SK-N-SH (cell line): Measurements from ENCODE around the gene RIN2. TPM values are rescaled to one million over a fixed set of nuclear protein-coding genes. Genes with fewer than 3 reads are reported as not detected.

Experiments used
- CTCF ChIA-PET: fragments of 300-600, 350-600 bp; formaldehyde crosslinking; extraction: SDS; loops from one replicate; lab custom pipeline; 2021; lab: Yijun Ruan, JAX
- POLR2A ChIA-PET: fragments of 350-600 bp; sonication (Branson Sonifier 250); formaldehyde crosslinking; extraction: SDS; loops from one replicate; lab custom pipeline; 2020; ENCODE audit warnings: antibody characterized with exemption, inconsistent platforms; lab: Yijun Ruan, JAX
- DNase-seq: peaks from one replicate; pipeline ENCODE4 v3.0.0; 2012
- H2AFZ ChIP-seq: fragments of 200-600 bp; sonication (generic); 2 replicates; pipeline ENCODE4 v1.8.1; 2016; ENCODE audit warnings: antibody characterized with exemption, mild to moderate bottlenecking, low read depth
- H3F3A ChIP-seq: fragments of 200-600 bp; sonication (generic); replicated peaks from 2 replicates; pipeline ENCODE3; 2016; ENCODE audit warnings: antibody characterized with exemption, mild to moderate bottlenecking; ENCODE audit not compliant: insufficient read depth
- H3K27ac ChIP-seq, 2 experiments: fragments of 200-500 bp in 1 of 2; fragments of 200-600 bp in 1 of 2; sonication (Bioruptor generic) in 1 of 2; sonication (generic), shearing (Covaris generic) in 1 of 2; 2 replicates each; pipeline versions ENCODE4 v1.5.1 to v1.6.1; 2014 to 2016; ENCODE audit warnings: low read depth in 2 of 2, inconsistent platforms in 1 of 2, low read length in 1 of 2, mild to moderate bottlenecking in 1 of 2, mixed read lengths in 1 of 2
- H3K27me3 ChIP-seq: fragments of 200-600 bp; sonication (generic), shearing (Covaris generic); 2 replicates; pipeline ENCODE4 v1.6.1; 2016; ENCODE audit warnings: mixed run types; ENCODE audit not compliant: insufficient read depth
- H3K36me3 ChIP-seq, 2 experiments: fragments of 200-500 bp in 1 of 2; fragments of 200-600 bp in 1 of 2; sonication (Bioruptor generic) in 1 of 2; sonication (generic) in 1 of 2; replicated peaks in 1 of 2; 2 replicates each; pipeline versions ENCODE3 to v1.5.1; 2014 to 2016; ENCODE audit warnings: low read length in 1 of 2, mild to moderate bottlenecking in 1 of 2; ENCODE audit not compliant: insufficient read depth in 2 of 2, control insufficient read depth in 1 of 2
- H3K4me1 ChIP-seq, 2 experiments: fragments of 200-500 bp in 1 of 2; fragments of 200-600 bp in 1 of 2; sonication (Bioruptor generic) in 1 of 2; sonication (generic), shearing (Covaris generic) in 1 of 2; 2 replicates each; pipeline versions ENCODE4 v1.5.1 to v1.6.1; 2014 to 2016; ENCODE audit warnings: low read depth in 1 of 2, low read length in 1 of 2, mixed run types in 1 of 2; ENCODE audit not compliant: insufficient read depth in 2 of 2, control insufficient read depth in 1 of 2
- H3K4me2 ChIP-seq: fragments of 200-600 bp; sonication (generic), shearing (Covaris generic); 2 replicates; pipeline ENCODE4 v1.6.1; 2017; ENCODE audit warnings: mixed run types
- H3K4me3 ChIP-seq, 2 experiments: fragments of 200-500 bp in 1 of 2; fragments of 200-600 bp in 1 of 2; sonication (Bioruptor generic) in 1 of 2; sonication (generic), shearing (Covaris generic) in 1 of 2; 2 replicates each; pipeline versions ENCODE4 v1.5.1 to v1.8.1; 2014 to 2016; ENCODE audit warnings: low read depth in 2 of 2, inconsistent platforms in 1 of 2, low read length in 1 of 2, mild to moderate bottlenecking in 1 of 2, mixed read lengths in 1 of 2, moderate library complexity in 1 of 2
- H3K79me2 ChIP-seq: fragments of 200-600 bp; sonication (generic); 2 replicates; pipeline ENCODE4 v1.8.1; 2017; ENCODE audit warnings: mild to moderate bottlenecking; ENCODE audit not compliant: insufficient read depth
- H3K9ac ChIP-seq: fragments of 200-600 bp; sonication (generic); 2 replicates; pipeline ENCODE4 v1.6.1; 2017; ENCODE audit warnings: mixed run types
- H3K9me2 ChIP-seq: fragments of 200-600 bp; sonication (generic); 2 replicates; pipeline ENCODE4 v1.6.1; 2017; ENCODE audit warnings: mixed run types
- H3K9me3 ChIP-seq: fragments of 200-600 bp; sonication (generic); 2 replicates; pipeline ENCODE4 v1.6.1; 2017; ENCODE audit warnings: mixed run types, mild to moderate bottlenecking, moderate library complexity
- H4K20me1 ChIP-seq: fragments of 200-600 bp; sonication (generic); 2 replicates; pipeline ENCODE4 v1.6.1; 2017; ENCODE audit warnings: mild to moderate bottlenecking, mixed run types; ENCODE audit not compliant: insufficient read depth
- MXI1 ChIP-seq: IDR thresholded peaks from 2 replicates; pipeline ENCODE4 v1.6.1; 2012; ENCODE audit warnings: mild to moderate bottlenecking, low read depth, low read length, improper control_type of control experiment
- NFIC ChIP-seq: IDR thresholded peaks from 2 replicates; pipeline ENCODE4 v1.4.0; 2012; ENCODE audit warnings: borderline replicate concordance
- NRF1 ChIP-seq: IDR thresholded peaks from 2 replicates; pipeline ENCODE4 v1.6.1; 2012; ENCODE audit warnings: low read depth, mild to moderate bottlenecking, low read length
- RCOR1 ChIP-seq: fragments of 150-350 bp; IDR thresholded peaks from 2 replicates; pipeline ENCODE4 v1.6.1; 2017; ENCODE audit warnings: antibody characterized with exemption, low read length
- SMC3 ChIP-seq: IDR thresholded peaks from 2 replicates; pipeline ENCODE4 v1.6.1; 2012; ENCODE audit warnings: low read depth, low read length, improper control_type of control experiment
- TCF12 ChIP-seq: IDR thresholded peaks from 2 replicates; pipeline ENCODE4 v1.4.0; 2012
- TEAD4 ChIP-seq: IDR thresholded peaks from 2 replicates; pipeline ENCODE4 v1.4.0; 2012; ENCODE audit warnings: mild to moderate bottlenecking, borderline replicate concordance; ENCODE audit not compliant: insufficient read depth
- YY1 ChIP-seq: IDR thresholded peaks from 2 replicates; pipeline ENCODE4 v1.4.0; 2012; ENCODE audit warnings: low read depth, mild to moderate bottlenecking
- WGBS: methylation state at CpG from one replicate; pipeline ENCODE4 v1.1.6; 2017; ENCODE audit warnings: low lambda C conversion rate; 5-methylcytosine and 5-hydroxymethylcytosine counted together
- polyA plus RNA-seq, 3 experiments: library from polyadenylated mRNA; depleted of rRNA; stranded (reverse); fragments of >200 nt; gene quantifications; 2 replicates each; pipeline ENCODE4 v1.2.3, GENCODE V29; 2012
- TF ChIP-seq, protein P1 (sequence below): IDR thresholded peaks from 2 replicates; pipeline ENCODE4 v1.6.1; 2012; ENCODE audit warnings: mild to moderate bottlenecking, low read depth, low read length, moderate library complexity
- TF ChIP-seq, protein P2 (sequence below): fragments of 200-600 bp; sonication (generic); IDR thresholded peaks from 2 replicates; pipeline ENCODE4 v1.6.1; 2017; ENCODE audit warnings: antibody characterized with exemption, mild to moderate bottlenecking, moderate library complexity
- TF ChIP-seq, protein P3 (sequence below): fragments of 150-350 bp; IDR thresholded peaks from 2 replicates; pipeline ENCODE4 v1.6.1; 2017; ENCODE audit warnings: antibody characterized with exemption, low read length, low read depth, borderline replicate concordance

RIN2 gene
- polyA plus RNA-seq, 1 of the 3 experiments (the other 2 are of a cell fraction): 6.8 TPM

DNA sequence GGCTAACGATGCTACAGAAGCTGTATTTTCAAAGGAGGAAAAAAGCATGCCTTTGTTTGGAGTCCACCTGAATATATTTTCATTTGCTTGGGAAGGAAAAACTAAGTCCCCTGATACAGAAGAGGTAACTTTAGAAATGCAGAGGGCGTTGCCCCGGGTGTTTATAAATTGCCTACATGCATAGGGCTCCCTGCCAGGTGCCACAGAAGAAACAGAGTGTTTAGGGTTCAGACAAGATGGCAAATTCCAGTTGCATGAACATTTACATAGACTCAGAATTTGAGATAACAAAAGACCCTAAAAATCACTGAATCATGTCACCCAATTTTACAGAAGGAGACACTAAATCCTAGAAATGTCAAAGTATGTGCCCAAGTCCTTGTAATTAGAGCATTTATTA is 19.9 kb downstream of the RIN2 start:
- no peak overlapping the region for H3K9ac ChIP-seq
- CTCF ChIA-PET: no interaction called here
- no peaks in the 10 kb centered on the region for H3K4me1 ChIP-seq
- TF ChIP-seq, protein P1, sequence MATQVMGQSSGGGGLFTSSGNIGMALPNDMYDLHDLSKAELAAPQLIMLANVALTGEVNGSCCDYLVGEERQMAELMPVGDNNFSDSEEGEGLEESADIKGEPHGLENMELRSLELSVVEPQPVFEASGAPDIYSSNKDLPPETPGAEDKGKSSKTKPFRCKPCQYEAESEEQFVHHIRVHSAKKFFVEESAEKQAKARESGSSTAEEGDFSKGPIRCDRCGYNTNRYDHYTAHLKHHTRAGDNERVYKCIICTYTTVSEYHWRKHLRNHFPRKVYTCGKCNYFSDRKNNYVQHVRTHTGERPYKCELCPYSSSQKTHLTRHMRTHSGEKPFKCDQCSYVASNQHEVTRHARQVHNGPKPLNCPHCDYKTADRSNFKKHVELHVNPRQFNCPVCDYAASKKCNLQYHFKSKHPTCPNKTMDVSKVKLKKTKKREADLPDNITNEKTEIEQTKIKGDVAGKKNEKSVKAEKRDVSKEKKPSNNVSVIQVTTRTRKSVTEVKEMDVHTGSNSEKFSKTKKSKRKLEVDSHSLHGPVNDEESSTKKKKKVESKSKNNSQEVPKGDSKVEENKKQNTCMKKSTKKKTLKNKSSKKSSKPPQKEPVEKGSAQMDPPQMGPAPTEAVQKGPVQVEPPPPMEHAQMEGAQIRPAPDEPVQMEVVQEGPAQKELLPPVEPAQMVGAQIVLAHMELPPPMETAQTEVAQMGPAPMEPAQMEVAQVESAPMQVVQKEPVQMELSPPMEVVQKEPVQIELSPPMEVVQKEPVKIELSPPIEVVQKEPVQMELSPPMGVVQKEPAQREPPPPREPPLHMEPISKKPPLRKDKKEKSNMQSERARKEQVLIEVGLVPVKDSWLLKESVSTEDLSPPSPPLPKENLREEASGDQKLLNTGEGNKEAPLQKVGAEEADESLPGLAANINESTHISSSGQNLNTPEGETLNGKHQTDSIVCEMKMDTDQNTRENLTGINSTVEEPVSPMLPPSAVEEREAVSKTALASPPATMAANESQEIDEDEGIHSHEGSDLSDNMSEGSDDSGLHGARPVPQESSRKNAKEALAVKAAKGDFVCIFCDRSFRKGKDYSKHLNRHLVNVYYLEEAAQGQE: no peak
- TF ChIP-seq, all 33 proteins: peak for 0
- Histone ChIP-seq H3K9me3 (no peaks in the 10 kb centered on the region), H3K27me3 (no peaks in the 10 kb centered on the region), H3K36me3 (peaks cover 0 to 4% of the 10 kb centered on the region in 2 experiments), H3K4me3 (no peak overlapping the region), H3F3A (no peaks in the 10 kb centered on the region), H3K79me2 (no peaks in the 10 kb centered on the region), H2AFZ (no peak overlapping the region), H3K4me2 (no peak overlapping the region), H4K20me1 (no peaks in the 10 kb centered on the region), H3K27ac (no peak overlapping the region), H3K9me2 (no peaks in the 10 kb centered on the region)
- POLR2A ChIA-PET: no interaction called here
- DNase-seq: no peak
- 98% methylated on average over 3 of the region's 3 CpGs for WGBS

DNA sequence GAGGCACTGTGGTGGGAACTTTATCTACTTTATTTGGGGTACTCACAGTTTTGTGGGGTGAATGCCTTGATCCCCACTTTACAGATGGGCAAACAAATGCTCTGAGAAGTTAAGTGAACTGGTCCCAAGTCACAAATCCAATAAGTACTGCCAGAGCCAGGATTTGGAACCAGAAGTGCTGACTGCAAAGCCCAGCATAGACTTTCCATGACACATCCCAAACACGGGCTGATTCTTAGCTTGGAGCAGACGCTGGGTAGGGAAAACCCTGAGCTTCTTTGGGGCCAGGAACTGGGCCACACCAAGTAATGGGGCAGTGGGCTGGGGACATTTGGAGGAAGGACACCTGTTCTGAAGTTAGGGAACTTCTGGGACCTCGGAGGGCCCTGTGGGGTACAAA is 20.3 kb downstream of the RIN2 start:
- Histone ChIP-seq H3K36me3 (peaks cover 0 to 4% of the 10 kb centered on the region in 2 experiments), H3K79me2 (no peaks in the 10 kb centered on the region), H3F3A (no peaks in the 10 kb centered on the region), H3K9me3 (no peaks in the 10 kb centered on the region), H3K9me2 (no peaks in the 10 kb centered on the region)
- TF ChIP-seq TCF12 (no peak), RCOR1 (no peak), YY1 (no peak), TEAD4 (no peak), NRF1 (no peak)
- TF ChIP-seq, all 33 proteins: peak for 0
- Histone ChIP-seq H3K4me1 (peaks cover 0 to 1% of the 10 kb centered on the region in 2 experiments; a peak in 1 of 4 replicates), H3K27me3 (no peaks in the 10 kb centered on the region), H3K27ac (no peak overlapping the region), H3K4me2 (no peak overlapping the region), H3K9ac (no peak overlapping the region), H4K20me1 (no peaks in the 10 kb centered on the region), H3K4me3 (no peak overlapping the region), H2AFZ (no peak overlapping the region)
- 80% methylated on average over 1 of the region's 3 CpGs for WGBS
- ChIA-PET CTCF (no interaction called here), POLR2A (no interaction called here)
- no peak for DNase-seq

DNA sequence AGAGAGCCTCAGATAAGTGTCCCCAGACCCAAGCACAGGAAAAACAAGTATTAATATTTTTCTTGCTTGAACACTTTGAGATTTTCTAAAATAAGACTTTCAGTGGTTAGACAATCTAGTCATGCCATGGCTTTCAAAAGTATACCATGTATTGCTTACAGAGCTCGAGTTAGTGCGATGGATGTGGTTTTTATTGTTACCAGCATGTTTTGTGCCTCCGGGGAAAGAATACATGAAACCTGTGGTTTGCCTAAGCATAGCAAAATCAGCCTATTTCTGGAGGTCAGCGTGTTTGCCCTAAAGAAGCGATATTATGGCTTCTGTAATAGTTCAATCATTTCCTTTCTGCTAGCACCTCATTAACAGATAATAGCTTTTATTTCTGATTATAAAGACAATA is 21.6 kb downstream of the RIN2 start:
- H3K4me2 ChIP-seq: no peak overlapping the region
- no peak overlapping the region for H3K9ac ChIP-seq
- H3K4me1 ChIP-seq: peaks cover 10 to 12% of the 10 kb centered on the region in 2 experiments
- H4K20me1 ChIP-seq: no peaks in the 10 kb centered on the region
- H3K9me2 ChIP-seq: no peaks in the 10 kb centered on the region
- no peak overlapping the region for H3K27ac ChIP-seq
- no peaks in the 10 kb centered on the region for H3K27me3 ChIP-seq
- POLR2A ChIA-PET: interaction anchor here (0.7 kb wide), 1 partner anchor 21 kb away, joined by 3 read pairs; no protein-coding TSS in a partner anchor
- DNase-seq: no peak
- no peaks in the 10 kb centered on the region for H3K79me2 ChIP-seq
- no peak overlapping the region for H3K4me3 ChIP-seq
- CTCF ChIA-PET: interaction anchor here (1.2 to 1.5 kb wide), 3 partner anchors 10 to 215 kb away, joined by 3 to 6 read pairs (median 6); no protein-coding TSS in a partner anchor
- H3K36me3 ChIP-seq: peaks cover 0 to 4% of the 10 kb centered on the region in 2 experiments
- H3F3A ChIP-seq: peaks cover 8% of the 10 kb centered on the region
- no peaks in the 10 kb centered on the region for H3K9me3 ChIP-seq
- WGBS: 93% methylated on average over 5 of the region's 5 CpGs
- H2AFZ ChIP-seq: no peak overlapping the region
- TF ChIP-seq MXI1: no peak
- no peak for TF ChIP-seq TEAD4
- TF ChIP-seq, protein P2, sequence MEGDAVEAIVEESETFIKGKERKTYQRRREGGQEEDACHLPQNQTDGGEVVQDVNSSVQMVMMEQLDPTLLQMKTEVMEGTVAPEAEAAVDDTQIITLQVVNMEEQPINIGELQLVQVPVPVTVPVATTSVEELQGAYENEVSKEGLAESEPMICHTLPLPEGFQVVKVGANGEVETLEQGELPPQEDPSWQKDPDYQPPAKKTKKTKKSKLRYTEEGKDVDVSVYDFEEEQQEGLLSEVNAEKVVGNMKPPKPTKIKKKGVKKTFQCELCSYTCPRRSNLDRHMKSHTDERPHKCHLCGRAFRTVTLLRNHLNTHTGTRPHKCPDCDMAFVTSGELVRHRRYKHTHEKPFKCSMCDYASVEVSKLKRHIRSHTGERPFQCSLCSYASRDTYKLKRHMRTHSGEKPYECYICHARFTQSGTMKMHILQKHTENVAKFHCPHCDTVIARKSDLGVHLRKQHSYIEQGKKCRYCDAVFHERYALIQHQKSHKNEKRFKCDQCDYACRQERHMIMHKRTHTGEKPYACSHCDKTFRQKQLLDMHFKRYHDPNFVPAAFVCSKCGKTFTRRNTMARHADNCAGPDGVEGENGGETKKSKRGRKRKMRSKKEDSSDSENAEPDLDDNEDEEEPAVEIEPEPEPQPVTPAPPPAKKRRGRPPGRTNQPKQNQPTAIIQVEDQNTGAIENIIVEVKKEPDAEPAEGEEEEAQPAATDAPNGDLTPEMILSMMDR: no peak
- TF ChIP-seq, protein P1: no peak
- no peak for TF ChIP-seq SMC3
- TF ChIP-seq NFIC: no peak
- TF ChIP-seq, protein P3, sequence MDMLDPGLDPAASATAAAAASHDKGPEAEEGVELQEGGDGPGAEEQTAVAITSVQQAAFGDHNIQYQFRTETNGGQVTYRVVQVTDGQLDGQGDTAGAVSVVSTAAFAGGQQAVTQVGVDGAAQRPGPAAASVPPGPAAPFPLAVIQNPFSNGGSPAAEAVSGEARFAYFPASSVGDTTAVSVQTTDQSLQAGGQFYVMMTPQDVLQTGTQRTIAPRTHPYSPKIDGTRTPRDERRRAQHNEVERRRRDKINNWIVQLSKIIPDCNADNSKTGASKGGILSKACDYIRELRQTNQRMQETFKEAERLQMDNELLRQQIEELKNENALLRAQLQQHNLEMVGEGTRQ: no peak
